ENCODE results near the gene CHST8.

CHST8 gene, protein sequence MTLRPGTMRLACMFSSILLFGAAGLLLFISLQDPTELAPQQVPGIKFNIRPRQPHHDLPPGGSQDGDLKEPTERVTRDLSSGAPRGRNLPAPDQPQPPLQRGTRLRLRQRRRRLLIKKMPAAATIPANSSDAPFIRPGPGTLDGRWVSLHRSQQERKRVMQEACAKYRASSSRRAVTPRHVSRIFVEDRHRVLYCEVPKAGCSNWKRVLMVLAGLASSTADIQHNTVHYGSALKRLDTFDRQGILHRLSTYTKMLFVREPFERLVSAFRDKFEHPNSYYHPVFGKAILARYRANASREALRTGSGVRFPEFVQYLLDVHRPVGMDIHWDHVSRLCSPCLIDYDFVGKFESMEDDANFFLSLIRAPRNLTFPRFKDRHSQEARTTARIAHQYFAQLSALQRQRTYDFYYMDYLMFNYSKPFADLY

GRCh38 chr19:33621811-33622504 lies at the start of gene CHST8:
TSS of gene CHST8 (plus strand) at chr19:33621953. CDS start at chr19:33689262, 67,309 bp downstream.
- H3K36me3 ChIP-seq (ENCODE audit: control insufficient read depth, low read length) = no peaks in the 10 kb centered on the region
- H4K20me1 ChIP-seq (ENCODE audit: control insufficient read depth, insufficient read depth, low read depth, low read length) = no peaks in the 10 kb centered on the region
- no peaks in the 10 kb centered on the region for H3K79me2 ChIP-seq (ENCODE audit: control insufficient read depth, low read length)
- H3K4me2 ChIP-seq (ENCODE audit: low read length) = no peak within 1 kb of the TSS
- no peak within 1 kb of the TSS for H3K4me3 ChIP-seq (ENCODE audit: low read length)
- no peaks in the 10 kb centered on the region for H3K9me2 ChIP-seq (replicated peaks; ENCODE audit: control insufficient read depth, low read length)
- H3K27ac ChIP-seq (ENCODE audit: low read depth, low read length) = no peak within 1 kb of the TSS
- TF ChIP-seq EZH2phosphoT487 (IDR thresholded peaks at IDR 0.05; ENCODE audit: borderline replicate concordance, low read length) (no peak), CTCF (IDR thresholded peaks at IDR 0.05; ENCODE audit: low read depth, low read length, poor library complexity, severe bottlenecking) (no peak)
- no peaks in the 10 kb centered on the region for H3K27me3 ChIP-seq (ENCODE audit: control insufficient read depth, low read length)
- no peaks in the 10 kb centered on the region for H3K4me1 ChIP-seq (ENCODE audit: control insufficient read depth, low read length)
- no peaks in the 10 kb centered on the region for H3K9me3 ChIP-seq (ENCODE audit: control insufficient read depth, insufficient read depth, low read length)
- no peaks in the 10 kb centered on the region for H3F3A ChIP-seq (ENCODE audit: control insufficient read depth, insufficient read depth)

DNA sequence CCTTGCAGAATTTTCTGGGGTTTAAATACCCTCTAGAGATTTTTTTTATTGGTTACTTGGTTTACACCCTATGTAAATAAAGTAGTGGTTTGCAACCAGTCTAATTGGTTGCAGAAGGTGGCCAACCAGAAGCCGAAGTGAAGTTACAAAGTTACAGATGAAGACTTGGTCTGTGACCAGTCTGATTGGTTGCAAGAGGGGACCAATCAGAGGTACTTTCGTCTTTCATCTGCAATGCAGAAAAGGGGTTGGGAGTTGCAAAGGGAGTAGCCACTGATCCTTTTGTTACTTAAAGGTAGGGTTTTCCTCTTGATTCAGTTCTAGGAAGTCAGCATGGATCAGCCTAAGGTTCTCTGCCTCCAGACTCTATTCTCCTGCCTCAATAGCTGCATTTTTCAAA lies 48.8 kb upstream of the CHST8 start:
- TF ChIP-seq CTCF (IDR thresholded peaks at IDR 0.05; ENCODE audit: low read depth, low read length, poor library complexity, severe bottlenecking) (no peak), EZH2phosphoT487 (IDR thresholded peaks at IDR 0.05; ENCODE audit: borderline replicate concordance, low read length) (no peak)

DNA sequence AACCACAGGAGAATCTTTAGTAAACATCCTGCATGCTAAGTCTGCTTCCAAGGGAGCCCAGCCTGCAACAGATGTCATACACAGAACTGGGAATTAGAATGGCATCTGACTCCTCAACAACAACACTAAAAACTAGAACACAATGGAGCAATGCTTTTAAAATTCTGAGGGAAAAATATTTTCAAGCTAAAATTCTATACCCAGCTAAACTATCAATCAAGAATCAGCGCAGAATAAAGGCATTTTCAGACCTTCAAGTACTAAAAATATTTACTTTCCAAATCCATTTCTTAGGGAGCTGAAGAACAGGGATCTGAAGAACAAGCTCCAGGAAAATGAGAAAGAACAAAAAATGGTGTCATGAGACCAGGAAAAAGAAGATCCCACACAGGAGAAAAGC lies 46.9 kb upstream of the CHST8 start:
- H3K36me3 ChIP-seq (ENCODE audit: control insufficient read depth, low read length) = no peaks in the 10 kb centered on the region
- H3K4me3 ChIP-seq (ENCODE audit: low read length) = no peak overlapping the region

More for the DNA sequence above, 48.8 kb upstream of the CHST8 start:
- H3K9me2 ChIP-seq (replicated peaks; ENCODE audit: control insufficient read depth, low read length) = no peaks in the 10 kb centered on the region
- H3K27ac ChIP-seq (ENCODE audit: low read depth, low read length) = no peak overlapping the region
- H4K20me1 ChIP-seq (ENCODE audit: control insufficient read depth, insufficient read depth, low read depth, low read length) = no peaks in the 10 kb centered on the region
- H3K79me2 ChIP-seq (ENCODE audit: control insufficient read depth, low read length) = no peaks in the 10 kb centered on the region
- H3K4me3 ChIP-seq (ENCODE audit: low read length) = no peak overlapping the region
- H3K27me3 ChIP-seq (ENCODE audit: control insufficient read depth, low read length) = no peaks in the 10 kb centered on the region
- peaks cover 12% of the 10 kb centered on the region for H3K9me3 ChIP-seq (ENCODE audit: control insufficient read depth, insufficient read depth, low read length)
- H3K36me3 ChIP-seq (ENCODE audit: control insufficient read depth, low read length) = no peaks in the 10 kb centered on the region
- H3K4me2 ChIP-seq (ENCODE audit: low read length) = no peak overlapping the region
- H3K4me1 ChIP-seq (ENCODE audit: control insufficient read depth, low read length) = no peaks in the 10 kb centered on the region
- H3F3A ChIP-seq (ENCODE audit: control insufficient read depth, insufficient read depth) = no peaks in the 10 kb centered on the region

More for the DNA sequence above, 46.9 kb upstream of the CHST8 start:
- TF ChIP-seq CTCF (IDR thresholded peaks at IDR 0.05; ENCODE audit: low read depth, low read length, poor library complexity, severe bottlenecking) (no peak), EZH2phosphoT487 (IDR thresholded peaks at IDR 0.05; ENCODE audit: borderline replicate concordance, low read length) (no peak)
- no peaks in the 10 kb centered on the region for H3K27me3 ChIP-seq (ENCODE audit: control insufficient read depth, low read length)
- H3K79me2 ChIP-seq (ENCODE audit: control insufficient read depth, low read length) = no peaks in the 10 kb centered on the region
- H4K20me1 ChIP-seq (ENCODE audit: control insufficient read depth, insufficient read depth, low read depth, low read length) = no peaks in the 10 kb centered on the region
- H3K9me2 ChIP-seq (replicated peaks; ENCODE audit: control insufficient read depth, low read length) = no peaks in the 10 kb centered on the region
- peaks cover 12% of the 10 kb centered on the region for H3K9me3 ChIP-seq (ENCODE audit: control insufficient read depth, insufficient read depth, low read length)
- no peaks in the 10 kb centered on the region for H3K4me1 ChIP-seq (ENCODE audit: control insufficient read depth, low read length)
- no peak overlapping the region for H3K27ac ChIP-seq (ENCODE audit: low read depth, low read length)
- H3F3A ChIP-seq (ENCODE audit: control insufficient read depth, insufficient read depth) = no peaks in the 10 kb centered on the region
- no peak overlapping the region for H3K4me2 ChIP-seq (ENCODE audit: low read length)

All from DOHH2 (cell line).